Lower leg skin (tissue), 3 donors: ENCODE data around the gene KEAP1.

Experiments used
- POLR2A ChIP-seq, 2 donors: fragments of 450-650 bp; IDR thresholded peaks; one replicate each; pipeline ENCODE4 v1.6.1; 2016 to 2017; ENCODE audit warnings: antibody characterized with exemption in 2 of 2, mild to moderate bottlenecking in 1 of 2, moderate library complexity in 1 of 2
- TF ChIP-seq, protein P1 (sequence below), 3 donors: fragments of 450-650 bp; IDR thresholded peaks; one replicate each; pipeline ENCODE4 v1.5.1; 2016; ENCODE audit warnings: antibody characterized with exemption in 3 of 3, mild to moderate bottlenecking in 3 of 3, moderate library complexity in 2 of 3

DNA sequence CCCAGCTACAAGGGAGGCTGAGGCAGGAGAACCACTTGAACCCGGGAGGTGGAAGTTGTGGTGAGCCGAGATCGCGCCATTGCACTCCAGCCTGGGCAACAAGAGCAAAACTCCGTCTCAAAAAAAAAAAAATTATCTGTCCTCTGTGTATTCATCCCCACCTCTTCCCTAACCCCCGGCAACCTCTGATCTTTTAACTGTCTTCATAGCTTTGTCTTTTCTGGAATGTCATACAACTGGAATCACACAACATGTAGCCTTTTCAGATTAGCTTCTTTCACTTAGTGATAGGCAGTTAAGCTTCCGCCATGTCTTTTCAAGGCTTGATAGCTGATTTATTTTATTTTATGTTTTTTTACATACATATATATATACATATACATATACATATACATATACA lies 22.5 kb upstream of the KEAP1 start:
- TF ChIP-seq, protein P1, sequence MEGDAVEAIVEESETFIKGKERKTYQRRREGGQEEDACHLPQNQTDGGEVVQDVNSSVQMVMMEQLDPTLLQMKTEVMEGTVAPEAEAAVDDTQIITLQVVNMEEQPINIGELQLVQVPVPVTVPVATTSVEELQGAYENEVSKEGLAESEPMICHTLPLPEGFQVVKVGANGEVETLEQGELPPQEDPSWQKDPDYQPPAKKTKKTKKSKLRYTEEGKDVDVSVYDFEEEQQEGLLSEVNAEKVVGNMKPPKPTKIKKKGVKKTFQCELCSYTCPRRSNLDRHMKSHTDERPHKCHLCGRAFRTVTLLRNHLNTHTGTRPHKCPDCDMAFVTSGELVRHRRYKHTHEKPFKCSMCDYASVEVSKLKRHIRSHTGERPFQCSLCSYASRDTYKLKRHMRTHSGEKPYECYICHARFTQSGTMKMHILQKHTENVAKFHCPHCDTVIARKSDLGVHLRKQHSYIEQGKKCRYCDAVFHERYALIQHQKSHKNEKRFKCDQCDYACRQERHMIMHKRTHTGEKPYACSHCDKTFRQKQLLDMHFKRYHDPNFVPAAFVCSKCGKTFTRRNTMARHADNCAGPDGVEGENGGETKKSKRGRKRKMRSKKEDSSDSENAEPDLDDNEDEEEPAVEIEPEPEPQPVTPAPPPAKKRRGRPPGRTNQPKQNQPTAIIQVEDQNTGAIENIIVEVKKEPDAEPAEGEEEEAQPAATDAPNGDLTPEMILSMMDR (IDR thresholded peaks at IDR 0.05) = no peak
- TF ChIP-seq POLR2A (IDR thresholded peaks at IDR 0.05) = no peak
